Measurements from ENCODE around the gene ZNF136. TPM values are rescaled to one million over a fixed set of nuclear protein-coding genes. Genes with fewer than 3 reads are reported as not detected.

The ZNF136 gene
- 10 to 100 TPM; 15.8 to 18.8 (median 18.0) TPM for polyA plus RNA-seq (ENCODE audit: insufficient read length in 4 of 4)

DNA sequence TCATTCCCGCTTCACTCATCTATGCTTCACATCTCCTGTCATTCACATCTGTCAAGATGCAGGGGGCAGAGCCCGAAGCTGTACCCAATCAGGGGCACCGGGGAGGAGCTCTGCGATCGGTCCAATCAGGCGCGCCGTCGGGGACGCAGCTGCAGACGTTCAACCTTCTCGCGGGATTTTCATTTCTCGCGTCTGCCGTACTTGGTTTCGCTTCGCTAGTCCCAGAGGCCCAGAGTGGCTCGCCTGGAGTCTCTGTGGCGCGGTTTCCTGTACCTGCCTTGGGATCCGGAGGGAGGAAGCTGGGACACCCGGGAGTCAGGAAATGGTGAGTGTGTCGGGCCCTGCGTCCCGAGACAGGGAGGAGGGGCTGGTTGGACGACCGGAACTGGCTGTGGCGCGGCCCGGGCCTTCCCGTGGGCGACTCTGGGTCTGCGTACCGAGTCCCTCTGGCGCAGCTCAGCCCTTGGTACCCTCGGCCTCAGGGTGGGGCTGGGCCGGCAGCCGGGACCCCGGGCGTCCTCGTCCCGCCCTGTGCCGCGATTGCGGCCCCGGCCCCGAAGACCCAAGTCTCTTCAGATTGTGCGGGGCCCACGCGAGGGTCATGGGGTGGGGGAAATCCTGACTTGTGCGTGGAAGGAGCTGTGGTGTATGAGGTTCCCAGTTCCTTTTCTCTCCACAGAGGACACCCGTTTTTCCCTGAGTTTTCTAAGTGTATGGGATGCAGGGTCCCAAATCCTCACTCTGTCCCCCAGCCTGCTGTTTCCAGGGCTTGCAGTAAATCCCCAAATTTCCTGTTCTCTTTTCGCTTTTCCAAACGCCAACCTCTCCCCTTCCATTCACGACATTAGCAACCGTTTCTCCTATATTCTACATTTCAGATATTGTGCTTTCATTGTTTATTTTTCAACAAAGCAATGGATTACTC lies at the start of gene ZNF136:
Gene ZNF136 (plus strand): TSS at position 215 of the 925 bp plus-strand sequence. CDS start 108 bp downstream, at position 323.
- peak; percentile 76 to 94 (median 90) for DNase-seq (ENCODE audit: low read depth in 4 of 4, low spot score in 2 of 4)

DNA sequence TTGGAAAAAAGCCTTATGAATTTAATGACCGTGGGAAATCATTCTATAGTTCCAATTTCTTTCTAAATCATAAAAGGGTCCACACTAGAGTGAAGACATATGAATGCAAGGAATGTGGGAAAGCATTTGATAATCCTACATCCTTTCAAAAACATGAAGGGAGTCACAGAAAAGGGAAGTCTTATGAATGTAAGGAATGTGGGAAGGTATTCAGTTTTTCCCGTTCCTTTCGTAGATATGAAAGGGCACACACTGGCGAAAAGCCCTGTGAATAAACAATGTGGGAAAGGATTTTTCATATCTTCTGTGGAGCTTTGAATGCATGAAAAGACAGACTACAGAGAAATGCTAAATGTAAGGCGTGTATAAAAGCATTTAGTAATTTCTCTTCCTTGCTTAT lies 49.8 kb upstream of the ZNF136 start:
- DNase-seq (ENCODE audit: low read depth in 4 of 4, low spot score in 2 of 4): no peak

DNA sequence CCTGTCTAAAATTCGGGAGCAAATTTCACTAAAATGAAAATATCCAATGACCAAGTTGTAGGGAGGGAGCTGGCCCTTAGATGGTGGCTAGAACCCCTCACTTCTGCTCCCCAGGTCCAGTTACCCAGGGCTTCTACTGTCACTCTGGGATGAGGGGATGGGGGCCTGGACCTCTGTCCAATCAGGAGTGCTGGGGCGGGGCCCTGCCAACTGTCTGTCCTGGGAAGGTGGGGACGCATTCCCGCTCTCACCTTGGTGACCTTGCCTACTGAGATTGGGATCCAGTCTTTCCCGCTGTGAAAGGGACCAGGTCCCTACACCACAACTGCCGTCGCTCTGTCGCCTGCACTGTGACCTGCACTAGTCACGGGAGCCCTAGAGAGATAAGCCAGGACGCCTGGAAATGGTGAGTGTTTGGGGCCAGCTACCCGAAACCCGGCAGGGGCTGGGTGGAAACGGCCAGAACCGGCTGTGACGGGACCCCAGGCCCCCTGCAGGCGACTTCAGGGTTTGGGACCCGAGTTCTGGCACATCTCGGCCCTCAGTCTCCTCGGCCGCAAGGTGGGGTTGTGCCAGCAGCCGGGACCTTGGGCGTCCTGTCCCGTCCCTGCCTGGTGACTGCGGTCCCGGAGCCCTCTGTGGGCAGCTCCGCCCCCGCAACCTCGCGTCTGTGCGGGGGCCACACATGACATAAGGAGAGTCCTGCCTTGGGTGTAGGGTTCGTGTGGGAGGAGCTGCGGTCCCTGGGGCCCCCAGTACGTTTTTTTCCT lies 45.5 kb upstream of the ZNF136 start:
- DNase-seq (ENCODE audit: low read depth in 4 of 4, low spot score in 2 of 4): no peak

DNA sequence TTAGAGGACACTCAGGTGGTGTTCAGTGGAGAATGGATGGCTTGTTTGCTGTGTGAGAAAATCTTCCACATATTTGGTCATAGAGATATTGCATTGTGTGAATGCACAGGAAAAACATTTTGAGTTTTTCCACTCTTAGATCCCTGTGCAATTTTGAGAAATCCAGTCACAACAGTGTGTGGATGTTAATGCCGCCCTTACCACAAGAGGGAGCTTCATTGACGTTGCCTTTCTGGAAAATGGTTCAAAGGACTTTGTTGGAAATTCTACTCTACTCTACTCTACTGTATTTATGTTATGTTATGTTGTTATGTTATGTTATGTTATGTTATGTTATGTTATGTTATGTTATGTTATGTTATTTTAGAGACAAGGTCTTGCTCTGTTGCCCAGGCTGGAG lies 36.2 kb upstream of the ZNF136 start:
- no peak for DNase-seq (ENCODE audit: low read depth in 4 of 4, low spot score in 2 of 4)

DNA sequence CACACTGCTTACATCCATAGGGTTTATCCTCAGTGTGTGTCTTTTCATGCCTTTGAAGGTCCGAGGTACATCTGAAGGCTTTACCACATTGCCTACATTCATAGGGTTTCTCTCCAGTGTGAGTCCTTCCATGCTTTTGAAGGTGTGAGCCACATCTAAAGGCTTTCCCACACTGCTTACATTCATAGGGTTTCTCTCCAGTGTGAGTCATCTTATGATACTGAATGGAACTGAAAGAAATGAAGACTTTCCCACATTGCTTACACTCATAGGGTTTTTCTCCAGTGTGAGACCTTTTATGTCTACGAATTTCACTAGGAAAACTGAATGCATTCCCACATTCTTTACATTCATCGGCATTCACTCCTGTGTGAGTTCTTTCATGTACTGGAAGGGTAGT lies 29.8 kb upstream of the ZNF136 start:
- DNase-seq (ENCODE audit: low read depth in 4 of 4, low spot score in 2 of 4): no peak

DNA sequence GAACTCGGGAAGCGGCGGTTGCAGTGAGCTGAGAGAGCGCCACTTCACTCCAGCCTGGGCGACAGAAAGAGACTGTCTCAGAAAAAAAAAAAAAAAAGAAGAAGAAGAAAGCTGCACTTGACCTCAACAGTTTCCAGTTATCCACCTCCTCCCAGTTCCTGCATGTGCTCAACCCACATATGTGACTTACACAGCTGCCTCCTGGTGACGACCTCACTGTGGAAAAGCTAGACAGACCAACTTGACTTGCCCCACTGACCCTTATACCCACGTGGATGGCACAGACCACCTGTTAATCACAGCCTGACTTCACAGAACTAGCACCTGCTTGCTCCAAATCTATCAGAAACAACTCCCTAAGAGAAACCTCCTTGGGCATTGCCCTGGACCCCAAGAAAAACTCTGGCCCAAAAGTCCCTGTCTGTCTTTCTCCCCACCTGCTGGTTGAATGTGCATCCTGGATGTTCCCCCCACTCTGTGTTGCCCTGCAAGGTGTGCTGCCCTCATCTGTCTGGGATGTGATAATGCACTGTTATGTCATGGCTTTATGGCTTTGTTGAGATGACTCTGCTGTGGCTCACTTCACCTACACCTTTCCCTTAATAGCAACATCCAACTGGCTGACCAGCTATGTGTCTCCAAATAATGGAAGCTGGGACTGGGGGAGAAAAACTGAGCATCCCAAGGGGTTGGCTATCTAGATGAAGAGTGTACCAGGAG lies 25.5 kb upstream of the ZNF136 start:
- DNase-seq (ENCODE audit: low read depth in 4 of 4, low spot score in 2 of 4): no peak

DNA sequence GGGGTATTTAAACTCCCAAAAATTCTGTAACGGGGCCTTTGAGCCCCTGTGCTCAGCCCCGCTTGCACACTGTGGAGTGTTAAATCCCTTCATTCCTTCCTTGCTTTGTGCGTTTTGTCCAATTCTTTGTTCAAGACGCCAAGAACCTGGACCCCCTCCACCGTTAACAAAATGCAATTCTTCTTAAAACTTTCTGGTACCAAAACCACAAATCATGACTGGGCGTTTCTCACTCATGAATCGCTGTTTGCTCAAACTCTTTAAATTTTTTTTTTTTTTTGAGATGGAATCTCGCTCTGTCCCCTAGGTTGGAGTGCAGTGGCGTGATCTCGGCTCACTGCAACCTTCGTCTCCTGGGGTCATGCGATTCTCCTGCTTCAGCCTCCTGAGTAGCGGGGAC lies 23.6 kb upstream of the ZNF136 start:
- no peak for DNase-seq (ENCODE audit: low read depth in 4 of 4, low spot score in 2 of 4)

DNA sequence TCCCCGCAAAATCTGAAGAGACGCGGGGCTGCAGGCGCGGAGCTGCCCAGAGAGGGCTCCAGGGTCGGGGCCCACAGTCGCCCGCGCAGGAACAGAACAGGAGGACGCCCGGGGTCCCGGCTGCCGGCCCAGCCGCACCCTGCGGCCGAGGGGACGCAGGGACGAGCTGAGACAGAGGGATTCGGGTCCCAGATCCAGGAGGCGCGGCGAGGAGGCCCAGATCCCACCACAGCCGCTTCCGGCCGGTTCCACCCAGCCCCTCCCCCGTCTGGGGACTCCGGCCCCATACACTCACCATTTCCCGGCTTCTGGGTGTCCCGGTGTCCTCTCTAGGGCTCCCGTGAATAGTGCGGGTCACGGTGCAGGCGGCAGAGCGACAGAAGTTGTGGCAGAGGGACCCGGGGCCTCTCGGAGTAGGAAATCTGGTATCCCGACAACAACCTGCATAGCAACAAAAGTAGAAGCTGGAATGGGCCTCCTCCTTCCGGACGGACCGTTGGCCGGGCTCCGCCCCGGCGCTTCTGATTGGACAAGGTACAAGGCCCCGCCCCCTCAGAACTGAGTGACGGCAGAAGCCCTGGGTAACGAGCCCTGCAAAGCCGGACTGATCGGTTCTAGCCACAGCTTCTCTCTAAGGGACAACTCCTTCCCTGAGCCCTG lies 22.9 kb upstream of the ZNF136 start, which contains the start of gene ZNF20:
Gene ZNF20 (minus strand): TSS at position 466 of the 660 bp plus-strand sequence. CDS start 168 bp downstream, at position 298.
- DNase-seq (ENCODE audit: low read depth in 4 of 4, low spot score in 2 of 4): peak; percentile 90 to 95 (median 93)

DNA sequence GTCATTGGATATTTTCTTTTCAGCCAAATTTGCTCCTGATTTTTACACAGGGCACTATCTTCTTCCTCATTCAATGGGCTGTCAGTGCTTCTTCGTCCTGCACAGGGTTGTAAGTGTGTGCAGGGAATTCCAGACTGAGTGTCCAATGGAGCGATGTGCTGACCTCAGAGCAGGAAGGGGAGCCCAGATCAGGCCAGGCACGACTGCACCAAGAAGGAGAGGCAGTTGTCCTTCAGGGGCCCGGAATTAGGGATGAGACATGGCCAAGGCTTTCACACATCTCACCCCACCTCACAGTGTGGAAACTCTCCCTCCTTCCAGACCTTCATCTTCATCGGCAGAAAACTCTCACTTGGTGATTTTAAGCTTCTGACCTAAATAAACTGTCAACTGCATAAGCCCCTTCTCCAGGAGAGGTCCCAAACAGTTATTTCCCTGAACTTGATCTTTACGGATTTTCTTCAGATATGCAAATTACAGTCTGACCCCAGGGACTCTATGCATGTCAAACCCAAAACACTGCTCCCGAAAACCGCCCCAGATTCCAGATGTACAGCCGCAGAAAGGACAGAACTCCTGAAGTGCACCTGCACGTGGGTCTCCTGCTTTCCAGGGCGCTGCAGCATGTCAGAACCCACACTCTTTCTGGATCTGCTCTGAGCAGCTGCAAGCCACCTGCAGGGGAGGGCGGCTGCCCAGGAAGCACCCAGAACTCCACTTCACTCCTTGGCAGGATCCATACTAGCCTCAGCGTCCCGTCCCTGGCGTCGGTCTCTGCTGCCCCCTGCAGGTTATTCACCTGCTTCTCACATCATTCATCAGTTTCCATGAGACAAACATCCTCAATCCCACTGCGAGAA lies 22.1 kb upstream of the ZNF136 start:
- peak in 2 of 4 donors; percentile 57 to 77 for DNase-seq (ENCODE audit: low read depth in 4 of 4, low spot score in 2 of 4)

DNA sequence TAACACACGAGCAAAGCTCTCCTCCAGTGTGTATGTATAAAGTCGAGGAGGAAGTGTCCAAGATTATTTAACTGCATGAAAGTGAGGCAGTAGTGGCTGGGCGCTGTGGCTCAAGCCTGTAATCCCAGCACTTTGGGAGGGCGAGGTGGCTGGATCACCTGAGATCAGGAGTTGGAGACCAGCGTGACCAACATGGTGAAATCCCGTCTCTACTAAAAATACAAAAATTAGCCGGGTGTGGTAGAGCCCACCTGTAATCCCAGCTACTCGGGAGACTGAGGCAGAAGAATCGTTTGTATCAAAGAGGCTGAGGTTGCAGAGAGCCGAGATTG lies 21.5 kb upstream of the ZNF136 start:
- no peak for DNase-seq (ENCODE audit: low read depth in 4 of 4, low spot score in 2 of 4)

DNA sequence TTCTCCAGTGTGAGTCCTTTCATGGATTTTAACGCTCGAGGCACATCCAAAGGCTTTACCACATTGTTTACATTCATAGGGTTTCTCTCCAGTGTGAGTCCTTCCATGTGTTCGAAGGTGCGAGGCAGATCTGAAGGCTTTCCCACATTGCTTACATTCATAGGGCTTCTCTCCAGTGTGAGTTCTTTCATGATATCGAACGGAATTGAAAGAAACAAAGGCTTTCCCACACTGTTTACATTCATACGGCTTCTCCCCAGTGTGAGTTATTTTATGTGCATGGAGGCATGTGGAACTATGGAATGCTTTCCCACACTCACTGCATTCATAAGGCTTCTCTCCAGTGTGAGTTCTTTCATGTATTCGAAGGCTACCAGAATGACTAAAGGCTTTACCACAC lies 17.5 kb upstream of the ZNF136 start:
- no peak for DNase-seq (ENCODE audit: low read depth in 4 of 4, low spot score in 2 of 4)

DNA sequence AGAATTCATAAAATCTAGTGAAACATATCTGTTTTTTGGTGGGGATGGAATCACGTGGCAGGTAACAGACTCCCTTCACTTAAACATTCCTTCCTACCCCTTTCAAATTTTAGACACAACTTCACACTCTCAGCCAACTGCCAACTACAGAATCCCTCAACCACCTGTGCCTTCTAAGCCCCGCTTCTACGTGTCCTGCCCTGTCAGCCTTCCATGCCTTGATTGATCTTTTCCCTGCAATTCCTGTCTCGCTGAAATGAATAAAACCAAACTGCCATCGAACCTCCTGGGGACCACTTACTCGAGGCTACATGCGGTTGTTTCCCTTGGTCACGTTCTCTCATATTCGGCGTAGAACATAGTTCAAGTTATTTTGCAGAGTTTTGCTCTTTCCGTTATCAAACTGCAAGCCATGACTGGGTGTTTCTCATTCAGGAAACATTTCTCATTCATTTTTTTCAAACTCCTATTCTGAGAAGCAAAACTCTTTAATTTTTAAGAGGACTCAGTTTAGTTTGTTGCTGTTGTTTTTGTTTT lies 7.5 kb upstream of the ZNF136 start:
- no peak for DNase-seq (ENCODE audit: low read depth in 4 of 4, low spot score in 2 of 4)

DNA sequence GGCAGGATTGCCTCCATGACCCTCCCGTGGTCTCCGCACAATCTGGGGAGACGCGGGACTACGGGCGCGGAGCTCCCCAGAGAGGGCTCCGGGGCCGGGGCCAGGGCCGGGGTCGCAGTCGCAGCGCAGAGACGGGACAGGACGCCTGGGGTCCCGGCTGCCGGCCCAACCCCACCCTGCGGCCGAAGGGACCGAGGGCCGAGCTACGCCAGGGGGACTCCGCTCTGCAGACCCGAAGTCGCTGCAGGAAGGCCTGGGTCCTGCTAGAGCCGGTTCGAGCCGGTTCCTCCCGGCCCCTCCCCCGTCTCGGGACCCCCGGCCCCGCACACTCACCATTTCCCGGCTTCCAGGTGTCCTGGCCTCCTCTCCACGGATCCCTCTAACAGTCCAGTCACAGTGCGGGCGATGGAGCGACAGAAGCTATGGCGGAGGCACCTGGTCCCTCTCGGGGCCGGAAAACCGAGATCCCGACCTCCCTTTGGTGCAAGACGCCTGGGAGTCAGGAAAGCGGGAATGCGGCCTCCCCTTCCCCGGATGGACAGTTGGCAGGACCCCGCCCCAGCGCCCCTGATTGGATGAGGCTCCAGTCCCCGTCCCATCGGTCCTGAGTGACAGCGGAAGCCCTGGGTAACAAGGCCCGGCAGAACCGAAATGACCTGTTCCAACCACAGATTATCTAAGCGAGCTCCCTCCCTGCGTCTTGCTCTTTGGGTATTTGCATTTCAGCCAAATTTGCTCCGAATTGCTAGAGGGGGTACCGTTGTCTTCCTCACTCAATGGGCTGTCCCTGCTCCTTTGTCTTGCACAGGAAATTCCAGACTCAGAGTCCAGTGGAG lies 6.5 kb upstream of the ZNF136 start, which contains the start of gene ZNF625:
Gene ZNF625 (minus strand): TSS at position 512 of the 836 bp plus-strand sequence. CDS start 176 bp downstream, at position 336.
- DNase-seq (ENCODE audit: low read depth in 4 of 4, low spot score in 2 of 4): peak; percentile 79 to 91 (median 88)

DNA sequence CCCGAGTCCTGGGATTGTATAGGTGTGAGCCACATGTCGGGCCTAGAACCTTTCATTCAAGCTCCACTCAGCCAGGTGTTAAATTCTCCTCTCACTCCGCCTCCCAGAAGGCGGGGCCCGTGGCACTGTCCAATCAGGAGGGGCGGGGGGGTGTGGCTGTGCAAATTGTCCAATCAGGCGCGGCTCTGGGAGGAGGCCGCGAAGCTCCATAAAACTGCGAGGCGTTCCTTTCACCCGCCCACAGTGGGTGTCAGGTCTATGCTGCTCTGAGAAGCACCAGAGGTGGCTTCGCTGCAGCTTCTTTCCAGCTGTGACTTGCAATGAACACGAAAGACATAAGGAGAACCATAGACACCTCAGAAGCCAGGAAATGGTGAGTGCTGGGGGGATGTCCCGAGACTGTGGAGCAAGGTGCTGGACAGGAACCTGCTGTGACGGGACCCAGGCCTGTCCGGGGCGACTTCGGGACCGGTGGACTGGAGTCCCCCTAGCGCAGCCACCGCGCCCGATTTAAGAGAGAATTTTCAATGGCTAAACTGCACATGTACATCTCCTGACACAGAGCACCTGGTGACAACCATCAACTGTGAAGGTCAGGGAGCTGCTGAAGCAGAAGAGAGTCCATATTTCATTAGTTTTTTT lies 3.0 kb upstream of the ZNF136 start:
- no peak for DNase-seq (ENCODE audit: low read depth in 4 of 4, low spot score in 2 of 4)

DNA sequence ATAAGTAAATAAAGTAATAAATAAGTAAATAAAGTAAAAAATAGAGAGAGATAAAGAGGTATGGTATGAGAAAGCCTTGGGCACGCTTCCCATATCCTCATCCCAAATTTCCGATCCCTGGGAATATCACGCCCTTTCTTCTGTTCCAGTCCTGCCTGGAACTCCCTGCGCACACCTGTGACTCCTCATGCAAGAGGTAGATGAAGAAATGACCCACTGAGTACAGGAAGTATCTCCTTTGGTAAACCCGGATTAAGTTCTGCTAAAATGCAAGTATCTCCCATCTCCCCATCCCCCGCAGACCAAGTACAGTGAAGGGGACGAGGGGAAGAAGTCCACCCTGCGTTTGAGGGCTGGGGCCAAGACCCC lies 399 bp upstream of the ZNF136 start:
- no peak for DNase-seq (ENCODE audit: low read depth in 4 of 4, low spot score in 2 of 4)

DNA sequence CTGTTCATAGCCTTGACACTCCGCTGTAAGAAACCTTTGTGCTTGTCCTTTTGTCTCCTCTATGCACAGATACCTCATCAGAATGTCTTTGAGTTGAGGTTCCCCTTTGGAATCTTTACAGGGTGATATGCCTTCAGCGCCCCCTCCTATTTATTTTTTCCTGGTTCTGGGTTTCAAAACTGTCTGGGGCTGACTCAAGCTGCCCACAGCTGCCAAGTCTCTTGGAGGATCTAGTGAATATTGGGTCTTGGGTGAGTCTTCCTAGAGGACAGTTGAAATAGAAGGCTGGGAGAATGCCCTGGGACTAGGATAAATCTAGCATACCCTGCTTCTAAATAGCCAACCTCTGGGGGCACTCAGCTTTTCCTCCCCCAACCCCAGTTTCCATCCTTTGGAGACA lies 930 bp downstream of the ZNF136 start:
- no peak for DNase-seq (ENCODE audit: low read depth in 4 of 4, low spot score in 2 of 4)

DNA sequence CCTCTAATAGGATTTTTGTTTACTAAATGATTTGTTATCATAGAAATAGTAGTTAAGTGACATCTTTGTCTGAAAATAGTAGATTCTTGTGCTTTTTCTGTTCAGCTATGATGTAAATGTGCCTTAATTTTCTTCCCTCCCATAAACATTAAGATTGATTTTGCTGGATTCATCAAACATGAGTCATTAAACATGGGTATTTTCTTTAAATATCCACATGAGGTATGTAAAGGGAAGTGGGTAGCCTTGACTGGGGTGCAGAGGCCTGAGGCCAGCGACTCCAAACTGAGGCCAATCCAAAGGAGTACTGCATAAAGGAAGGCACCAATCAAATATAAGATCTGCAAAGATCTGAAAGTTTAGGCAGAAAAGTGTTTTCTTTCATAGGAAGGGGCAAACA lies 3.7 kb downstream of the ZNF136 start:
- no peak for DNase-seq (ENCODE audit: low read depth in 4 of 4, low spot score in 2 of 4)

DNA sequence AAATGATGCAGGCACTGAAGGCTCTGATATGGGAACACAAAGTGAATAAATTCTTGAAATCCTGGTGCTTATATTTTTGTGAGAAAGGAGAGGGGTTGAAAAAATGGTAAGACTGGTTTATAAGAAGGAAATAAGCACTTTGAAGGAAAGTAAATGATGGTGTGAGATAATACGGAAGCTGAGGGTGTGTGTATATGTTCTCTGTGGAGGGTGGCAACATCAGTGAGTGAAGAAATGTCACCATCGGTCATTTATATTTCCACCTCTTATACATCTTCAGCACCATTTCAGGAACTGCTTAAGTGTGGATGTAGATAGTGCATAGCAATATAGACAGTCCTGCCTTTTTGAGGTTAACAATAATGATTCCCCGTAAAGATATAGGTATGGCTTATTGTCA lies 17.5 kb downstream of the ZNF136 start:
- DNase-seq (ENCODE audit: low read depth in 4 of 4, low spot score in 2 of 4): no peak

All from left renal cortex interstitium (tissue), 4 donors.